GM06990 (cell line): ENCODE measurements around the gene ZBTB47.
A peak's percentile ranks its signal among the peaks of the same experiment; 100 is the strongest.

ENCODE experiments used
- DNase-seq: peaks from one replicate; pipeline ENCODE4 v3.0.0-alpha.2; 2011; ENCODE audit not compliant: insufficient read length; ENCODE audit errors: extremely low read depth
- H3K27me3 ChIP-seq: replicated peaks from 2 replicates; pipeline ENCODE4 v1.6.0; 2011; ENCODE audit warnings: low read length; ENCODE audit not compliant: control insufficient read depth, insufficient read depth
- H3K36me3 ChIP-seq: 2 replicates; pipeline ENCODE4 v1.5.1; 2011; ENCODE audit warnings: low read length; ENCODE audit not compliant: control insufficient read depth, insufficient read depth
- H3K4me3 ChIP-seq: replicated peaks from 2 replicates; pipeline ENCODE4 v1.5.1; 2011; ENCODE audit warnings: low read depth, mild to moderate bottlenecking, control low read depth, low read length
- TF ChIP-seq, protein P1 (sequence below): IDR thresholded peaks from 2 replicates; pipeline ENCODE4 v1.5.1; 2011; ENCODE audit warnings: low read length, control low read depth, mild to moderate bottlenecking, inconsistent platforms; ENCODE audit not compliant: insufficient read depth, poor library complexity, severe bottlenecking

Gene ZBTB47

DNA sequence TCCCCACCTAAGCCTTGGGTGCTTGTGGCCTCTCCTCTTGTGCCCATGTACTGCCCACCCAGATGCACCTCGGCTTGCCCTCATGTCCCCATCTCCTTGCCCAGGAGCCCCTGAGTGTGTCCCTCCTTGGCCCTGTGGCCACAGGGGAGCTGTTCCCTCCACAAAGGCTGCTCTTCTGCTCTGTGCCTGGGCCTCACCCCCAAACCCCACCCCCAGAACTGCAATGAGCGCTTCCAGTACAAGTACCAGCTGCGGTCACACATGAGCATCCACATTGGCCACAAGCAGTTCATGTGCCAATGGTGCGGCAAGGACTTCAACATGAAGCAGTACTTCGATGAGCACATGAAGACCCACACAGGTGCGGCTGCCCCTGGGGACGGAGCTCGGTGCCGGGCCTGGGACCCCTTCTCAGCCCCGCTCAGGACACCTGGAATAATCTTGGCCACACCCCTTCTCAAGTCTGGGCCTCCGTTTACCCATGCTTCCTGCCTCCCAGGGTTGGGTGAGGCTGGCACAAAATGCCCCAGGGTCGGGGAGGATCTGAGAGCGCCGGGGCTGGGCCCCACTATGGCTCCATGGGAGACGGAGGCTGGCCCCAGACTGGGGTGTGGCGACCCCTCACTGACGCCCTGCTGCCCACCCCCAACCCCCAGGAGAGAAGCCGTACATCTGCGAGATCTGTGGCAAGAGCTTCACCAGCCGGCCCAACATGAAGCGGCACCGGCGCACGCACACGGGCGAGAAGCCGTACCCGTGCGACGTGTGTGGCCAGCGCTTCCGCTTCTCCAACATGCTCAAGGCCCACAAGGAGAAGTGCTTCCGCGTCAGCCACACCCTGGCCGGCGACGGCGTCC lies 10.3 kb downstream of the ZBTB47 start:
- DNase-seq, result peak; percentile 42
- H3K36me3 ChIP-seq, result no peaks in the 10 kb centered on the region
- no peaks in the 10 kb centered on the region for H3K27me3 ChIP-seq
- TF ChIP-seq, protein P1, sequence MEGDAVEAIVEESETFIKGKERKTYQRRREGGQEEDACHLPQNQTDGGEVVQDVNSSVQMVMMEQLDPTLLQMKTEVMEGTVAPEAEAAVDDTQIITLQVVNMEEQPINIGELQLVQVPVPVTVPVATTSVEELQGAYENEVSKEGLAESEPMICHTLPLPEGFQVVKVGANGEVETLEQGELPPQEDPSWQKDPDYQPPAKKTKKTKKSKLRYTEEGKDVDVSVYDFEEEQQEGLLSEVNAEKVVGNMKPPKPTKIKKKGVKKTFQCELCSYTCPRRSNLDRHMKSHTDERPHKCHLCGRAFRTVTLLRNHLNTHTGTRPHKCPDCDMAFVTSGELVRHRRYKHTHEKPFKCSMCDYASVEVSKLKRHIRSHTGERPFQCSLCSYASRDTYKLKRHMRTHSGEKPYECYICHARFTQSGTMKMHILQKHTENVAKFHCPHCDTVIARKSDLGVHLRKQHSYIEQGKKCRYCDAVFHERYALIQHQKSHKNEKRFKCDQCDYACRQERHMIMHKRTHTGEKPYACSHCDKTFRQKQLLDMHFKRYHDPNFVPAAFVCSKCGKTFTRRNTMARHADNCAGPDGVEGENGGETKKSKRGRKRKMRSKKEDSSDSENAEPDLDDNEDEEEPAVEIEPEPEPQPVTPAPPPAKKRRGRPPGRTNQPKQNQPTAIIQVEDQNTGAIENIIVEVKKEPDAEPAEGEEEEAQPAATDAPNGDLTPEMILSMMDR, result no peak
- peak overlapping the region; percentile 25; the same call in 1 of the 2 replicates for H3K4me3 ChIP-seq

DNA sequence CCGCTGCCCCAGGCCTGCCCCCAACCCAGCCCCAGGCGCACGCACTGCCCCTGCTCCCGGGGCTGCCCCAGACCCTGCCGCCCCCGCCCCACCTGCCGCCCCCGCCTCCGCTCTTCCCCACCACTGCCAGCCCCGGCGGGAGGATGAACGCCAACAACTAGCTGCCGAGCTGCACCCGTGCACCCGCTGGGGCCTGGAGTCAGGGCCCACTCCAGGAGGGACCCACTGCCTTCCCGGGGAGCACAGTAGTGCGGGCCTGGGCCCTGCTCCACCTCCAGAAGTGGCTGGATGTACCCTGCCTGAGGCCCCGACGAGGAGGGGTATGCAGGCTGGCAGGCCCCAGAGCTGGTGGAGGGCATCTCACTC lies 10.9 kb downstream of the ZBTB47 start:
- no peak for DNase-seq
- Histone ChIP-seq H3K27me3 (no peaks in the 10 kb centered on the region), H3K36me3 (no peaks in the 10 kb centered on the region), H3K4me3 (no peak overlapping the region)
- TF ChIP-seq, protein P1, result no peak

DNA sequence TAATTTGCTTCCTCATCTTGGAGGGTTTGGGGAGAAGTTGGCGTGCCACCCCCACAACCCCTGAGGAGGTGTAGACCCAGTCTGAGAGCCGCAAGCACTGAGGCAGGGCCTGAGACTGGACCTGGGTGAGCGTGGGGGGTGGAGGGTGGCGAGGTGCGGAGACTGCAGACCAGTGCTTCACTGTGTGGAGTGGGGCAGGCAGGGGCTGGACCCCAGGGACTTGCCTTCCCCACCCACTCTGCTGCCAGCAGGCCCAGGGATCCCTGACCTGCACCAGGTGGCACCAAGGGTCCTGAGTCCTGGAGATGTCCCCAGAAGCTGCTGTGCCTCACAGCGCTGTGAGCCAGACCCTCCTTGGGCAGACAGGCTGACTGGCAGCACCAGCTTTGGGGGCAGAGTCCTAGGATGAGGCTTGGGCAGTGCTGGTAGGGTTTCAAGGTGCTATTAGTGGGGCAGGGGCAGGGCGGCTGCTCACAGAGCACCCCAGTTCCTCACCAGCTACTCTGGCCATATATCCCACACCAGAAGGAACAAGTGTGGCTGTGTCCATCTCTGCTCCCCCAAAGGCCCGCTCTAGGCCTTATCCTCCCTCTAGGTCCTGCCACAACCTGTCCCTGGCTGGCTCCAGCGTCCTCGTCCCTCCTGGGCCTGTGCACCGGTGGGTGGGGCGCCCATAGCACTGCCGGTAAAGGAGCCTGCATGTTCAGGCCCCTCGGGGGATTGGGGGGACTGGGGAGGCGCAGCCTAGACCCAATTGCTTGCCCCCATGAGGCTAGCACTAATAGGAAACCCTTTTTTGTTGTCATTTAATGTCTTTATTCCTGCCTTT lies 11.8 kb downstream of the ZBTB47 start:
- no peak for DNase-seq
- TF ChIP-seq, protein P1, result no peak

DNA sequence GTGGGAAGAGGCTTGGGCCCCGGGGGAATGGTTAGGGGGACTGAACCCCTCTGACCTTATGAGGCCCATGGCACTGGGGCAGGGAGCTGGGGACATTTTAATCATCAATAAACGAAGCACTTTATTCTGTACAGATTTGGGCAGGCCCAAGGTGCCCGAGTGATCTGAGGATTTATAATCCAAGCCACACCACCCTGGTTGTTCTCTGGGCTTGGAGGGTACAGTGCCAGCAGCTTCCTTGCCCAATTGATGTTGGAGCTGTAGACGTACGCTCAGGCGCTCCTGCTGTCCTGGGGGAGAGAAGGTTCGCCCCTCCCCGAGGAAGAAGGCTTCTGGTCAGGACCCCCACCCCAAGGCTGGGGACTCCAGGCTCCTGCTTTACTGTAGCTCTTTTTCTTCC lies 12.5 kb downstream of the ZBTB47 start:
- TF ChIP-seq, protein P1, result no peak
- H3K4me3 ChIP-seq, result no peak overlapping the region
- H3K27me3 ChIP-seq, result no peaks in the 10 kb centered on the region
- no peak for DNase-seq
- H3K36me3 ChIP-seq, result no peaks in the 10 kb centered on the region

More for the DNA sequence above, 11.8 kb downstream of the ZBTB47 start:
- Histone ChIP-seq H3K36me3 (no peaks in the 10 kb centered on the region), H3K27me3 (no peaks in the 10 kb centered on the region), H3K4me3 (no peak overlapping the region)

DNA sequence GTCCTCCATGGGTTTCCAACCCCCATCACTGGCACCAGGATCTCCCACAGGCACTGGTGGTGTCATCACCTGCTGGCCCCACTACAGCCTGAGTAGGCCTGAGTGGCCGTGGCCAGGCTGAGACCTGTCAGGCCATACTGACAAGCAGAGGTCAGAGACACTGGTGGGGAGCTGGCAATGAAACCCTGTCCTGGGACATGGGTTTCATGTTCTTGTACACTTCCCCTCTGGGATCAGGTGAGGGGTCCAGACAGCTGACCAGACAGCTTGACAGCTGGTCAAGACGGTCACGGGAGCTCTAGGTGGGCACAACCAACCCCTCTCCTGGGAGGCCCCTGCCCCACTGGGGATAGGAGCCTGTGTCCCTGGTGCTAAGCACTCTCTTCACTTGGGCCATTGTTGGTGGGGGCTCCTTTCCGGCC lies 13.1 kb downstream of the ZBTB47 start:
- no peak for DNase-seq
- Histone ChIP-seq H3K27me3 (no peaks in the 10 kb centered on the region), H3K36me3 (no peaks in the 10 kb centered on the region), H3K4me3 (no peak overlapping the region)
- TF ChIP-seq, protein P1, result no peak
